AG10803 (cell line): ENCODE measurements around the gene DZANK1.
"Not testable (repeated sequence)": the region's sequence is repeated elsewhere in the genome, so short reads cannot be mapped to it uniquely, and the experiment has no call there.

Source experiments
- DNase-seq: peaks from one replicate; pipeline ENCODE4 v3.0.0; 2010; ENCODE audit warnings: low read depth
- H3K4me3 ChIP-seq: 2 replicates; pipeline ENCODE4 v1.5.1; 2011; ENCODE audit warnings: mild to moderate bottlenecking, low read length, control low read depth
- TF ChIP-seq, protein P1 (sequence below): conservative IDR thresholded peaks from 2 replicates; pipeline ENCODE4 v1.5.1; 2011; ENCODE audit warnings: mild to moderate bottlenecking, low read length, control low read depth, inconsistent platforms

Gene DZANK1

DNA sequence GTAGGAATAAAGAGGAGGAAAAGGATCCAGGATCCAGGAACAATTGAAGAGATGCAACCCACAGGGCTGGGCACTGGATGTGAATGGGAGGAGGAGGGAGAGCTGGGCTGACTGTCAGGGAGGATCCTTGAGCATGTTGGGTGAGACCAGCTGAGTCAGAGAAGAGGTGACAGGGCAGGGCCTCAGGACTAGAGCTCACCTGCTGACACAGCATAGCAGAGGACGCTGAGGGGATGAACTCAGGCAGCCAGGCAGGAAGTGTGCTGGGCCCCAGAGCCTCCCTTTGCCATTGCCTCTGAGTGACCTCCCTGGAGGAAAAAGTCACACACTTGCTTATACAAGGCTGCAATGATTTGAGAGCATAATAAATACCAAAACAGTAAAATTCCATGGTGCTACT is 106.2 kb downstream of the DZANK1 start:
- no peak for DNase-seq
- no peak overlapping the region for H3K4me3 ChIP-seq
- TF ChIP-seq, protein P1, sequence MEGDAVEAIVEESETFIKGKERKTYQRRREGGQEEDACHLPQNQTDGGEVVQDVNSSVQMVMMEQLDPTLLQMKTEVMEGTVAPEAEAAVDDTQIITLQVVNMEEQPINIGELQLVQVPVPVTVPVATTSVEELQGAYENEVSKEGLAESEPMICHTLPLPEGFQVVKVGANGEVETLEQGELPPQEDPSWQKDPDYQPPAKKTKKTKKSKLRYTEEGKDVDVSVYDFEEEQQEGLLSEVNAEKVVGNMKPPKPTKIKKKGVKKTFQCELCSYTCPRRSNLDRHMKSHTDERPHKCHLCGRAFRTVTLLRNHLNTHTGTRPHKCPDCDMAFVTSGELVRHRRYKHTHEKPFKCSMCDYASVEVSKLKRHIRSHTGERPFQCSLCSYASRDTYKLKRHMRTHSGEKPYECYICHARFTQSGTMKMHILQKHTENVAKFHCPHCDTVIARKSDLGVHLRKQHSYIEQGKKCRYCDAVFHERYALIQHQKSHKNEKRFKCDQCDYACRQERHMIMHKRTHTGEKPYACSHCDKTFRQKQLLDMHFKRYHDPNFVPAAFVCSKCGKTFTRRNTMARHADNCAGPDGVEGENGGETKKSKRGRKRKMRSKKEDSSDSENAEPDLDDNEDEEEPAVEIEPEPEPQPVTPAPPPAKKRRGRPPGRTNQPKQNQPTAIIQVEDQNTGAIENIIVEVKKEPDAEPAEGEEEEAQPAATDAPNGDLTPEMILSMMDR: no peak

DNA sequence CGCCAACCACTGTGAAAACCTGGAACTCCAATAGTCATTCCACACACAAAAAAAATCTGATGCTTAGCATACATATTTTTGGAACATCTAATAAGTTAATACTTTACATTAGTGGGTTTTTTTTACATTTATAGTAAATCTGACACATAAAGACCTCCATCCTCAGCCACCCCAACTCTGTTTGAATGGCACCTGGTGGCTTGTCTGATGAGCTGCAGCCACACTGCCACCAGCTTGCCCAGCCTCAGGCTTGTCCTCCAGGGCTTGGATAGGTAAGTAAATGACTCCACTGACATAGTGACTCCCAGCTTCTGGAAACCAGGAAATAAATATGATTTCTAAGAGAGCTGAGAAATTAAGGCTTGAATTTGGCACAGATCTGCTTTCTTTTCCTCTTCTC is 107.0 kb downstream of the DZANK1 start:
- H3K4me3 ChIP-seq: no peak overlapping the region
- DNase-seq: no peak
- TF ChIP-seq, protein P1: no peak

DNA sequence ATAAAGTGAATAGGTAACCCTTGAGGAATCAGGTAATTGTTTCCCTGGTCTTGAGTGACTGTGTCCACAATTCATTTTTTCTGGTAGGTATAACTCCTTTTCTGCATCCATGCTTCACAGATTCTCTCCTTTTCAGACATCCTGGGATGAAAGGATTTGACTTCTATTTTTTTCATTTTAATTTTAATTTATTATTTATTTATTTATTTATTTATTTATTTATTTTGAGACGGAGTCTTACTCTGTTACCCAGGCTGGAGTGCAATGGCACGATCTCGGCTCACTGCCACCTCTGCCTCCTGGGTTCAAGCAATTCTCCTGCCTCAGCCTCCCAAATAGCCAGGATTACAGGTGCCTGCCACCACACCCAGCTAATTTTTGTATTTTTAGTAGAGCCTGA is 117.1 kb downstream of the DZANK1 start:
- H3K4me3 ChIP-seq, DNase-seq: not testable (repeated sequence)
